ENCODE data around the gene ZFPM1. TPM values are rescaled to one million over a fixed set of nuclear protein-coding genes. Genes with fewer than 3 reads are reported as not detected.

The ZFPM1 gene
- total RNA-seq, 2 donors from 2014 or later, result 18.1 to 21.5 TPM

- Mint-ChIP-seq H3K4me1 (no peaks in the 10 kb centered on the region), H3K36me3 (ENCODE audit: low read depth) (no peaks in the 10 kb centered on the region), H3K9me3 (no peaks in the 10 kb centered on the region), H3K4me3 (no peak overlapping the region), H3K27me3 (ENCODE audit: insufficient read depth) (peaks cover 15% of the 10 kb centered on the region), H3K27ac (no peak overlapping the region)
- peaks cover 12% of the 10 kb centered on the region for H3K27me3 ChIP-seq (ENCODE audit: control insufficient read depth, insufficient read depth, low read length, poor library complexity, severe bottlenecking)
- H3K36me3 ChIP-seq (ENCODE audit: control insufficient read depth, insufficient read depth, low read length), result no peaks in the 10 kb centered on the region
- H3K4me3 ChIP-seq (ENCODE audit: low read length), result no peak overlapping the region
- H3K9me3 ChIP-seq (ENCODE audit: control insufficient read depth, low read length), result no peaks in the 10 kb centered on the region
- no peak overlapping the region for H3K9ac ChIP-seq (ENCODE audit: extremely low read depth, low read length, poor library complexity, severe bottlenecking)
- H3K27ac ChIP-seq (ENCODE audit: low read depth, low read length), result no peak overlapping the region
- WGBS, 2 experiments (ENCODE audit: insufficient coverage in 1 of 2, insufficient read length in 1 of 2), result 90 to 93% methylated on average over 22 to 25 of the region's 25 CpGs
- TF ChIP-seq, protein P1, sequence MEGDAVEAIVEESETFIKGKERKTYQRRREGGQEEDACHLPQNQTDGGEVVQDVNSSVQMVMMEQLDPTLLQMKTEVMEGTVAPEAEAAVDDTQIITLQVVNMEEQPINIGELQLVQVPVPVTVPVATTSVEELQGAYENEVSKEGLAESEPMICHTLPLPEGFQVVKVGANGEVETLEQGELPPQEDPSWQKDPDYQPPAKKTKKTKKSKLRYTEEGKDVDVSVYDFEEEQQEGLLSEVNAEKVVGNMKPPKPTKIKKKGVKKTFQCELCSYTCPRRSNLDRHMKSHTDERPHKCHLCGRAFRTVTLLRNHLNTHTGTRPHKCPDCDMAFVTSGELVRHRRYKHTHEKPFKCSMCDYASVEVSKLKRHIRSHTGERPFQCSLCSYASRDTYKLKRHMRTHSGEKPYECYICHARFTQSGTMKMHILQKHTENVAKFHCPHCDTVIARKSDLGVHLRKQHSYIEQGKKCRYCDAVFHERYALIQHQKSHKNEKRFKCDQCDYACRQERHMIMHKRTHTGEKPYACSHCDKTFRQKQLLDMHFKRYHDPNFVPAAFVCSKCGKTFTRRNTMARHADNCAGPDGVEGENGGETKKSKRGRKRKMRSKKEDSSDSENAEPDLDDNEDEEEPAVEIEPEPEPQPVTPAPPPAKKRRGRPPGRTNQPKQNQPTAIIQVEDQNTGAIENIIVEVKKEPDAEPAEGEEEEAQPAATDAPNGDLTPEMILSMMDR (conservative IDR thresholded peaks at IDR 0.05), result no peak
- peaks cover 3% of the 10 kb centered on the region for H3K4me1 ChIP-seq (ENCODE audit: control insufficient read depth, insufficient read depth, low read length)
- no peak for DNase-seq
Observed at GRCh38 chr16:88445583-88445960, 7.5 kb upstream of the ZFPM1 start.

DNA sequence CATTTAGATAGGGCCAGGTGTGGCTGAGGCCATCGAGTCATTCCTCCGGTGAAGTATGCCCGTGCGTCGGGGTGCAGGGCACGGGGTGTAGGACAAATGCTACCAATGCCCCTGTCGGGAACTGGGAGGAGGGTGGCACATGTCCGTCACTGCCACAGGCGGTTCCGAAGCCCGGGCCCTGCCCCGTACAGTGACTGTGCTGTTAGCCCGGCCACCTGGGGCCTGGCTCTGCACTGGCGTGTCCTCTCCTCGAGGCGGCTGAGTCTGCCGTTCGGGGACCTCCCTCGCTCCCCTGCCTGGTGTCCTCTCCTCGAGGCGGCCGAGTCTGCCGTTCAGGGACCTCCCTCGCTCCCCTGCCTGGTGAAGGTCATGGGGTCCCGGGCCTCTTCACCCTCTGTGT is 7.0 kb upstream of the ZFPM1 start:
- peaks cover 17% of the 10 kb centered on the region for H3K27me3 ChIP-seq (ENCODE audit: control insufficient read depth, insufficient read depth, low read length, poor library complexity, severe bottlenecking)
- TF ChIP-seq, protein P1 (conservative IDR thresholded peaks at IDR 0.05), result no peak
- Mint-ChIP-seq H3K36me3 (ENCODE audit: low read depth) (no peaks in the 10 kb centered on the region), H3K4me3 (no peak overlapping the region), H3K4me1 (no peaks in the 10 kb centered on the region), H3K9me3 (no peaks in the 10 kb centered on the region), H3K27ac (no peak overlapping the region), H3K27me3 (ENCODE audit: insufficient read depth) (peaks cover 20% of the 10 kb centered on the region)
- H3K9me3 ChIP-seq (ENCODE audit: control insufficient read depth, low read length), result no peaks in the 10 kb centered on the region
- H3K27ac ChIP-seq (ENCODE audit: low read depth, low read length), result no peak overlapping the region
- no peak overlapping the region for H3K4me3 ChIP-seq (ENCODE audit: low read length)
- H3K4me1 ChIP-seq (ENCODE audit: control insufficient read depth, insufficient read depth, low read length), result peaks cover 3% of the 10 kb centered on the region
- 94% methylated on average over 18 to 25 of the region's 25 CpGs for WGBS, 2 experiments (ENCODE audit: insufficient coverage in 1 of 2, insufficient read length in 1 of 2)
- no peaks in the 10 kb centered on the region for H3K36me3 ChIP-seq (ENCODE audit: control insufficient read depth, insufficient read depth, low read length)
- no peak for DNase-seq
- H3K9ac ChIP-seq (ENCODE audit: extremely low read depth, low read length, poor library complexity, severe bottlenecking), result no peak overlapping the region

DNA sequence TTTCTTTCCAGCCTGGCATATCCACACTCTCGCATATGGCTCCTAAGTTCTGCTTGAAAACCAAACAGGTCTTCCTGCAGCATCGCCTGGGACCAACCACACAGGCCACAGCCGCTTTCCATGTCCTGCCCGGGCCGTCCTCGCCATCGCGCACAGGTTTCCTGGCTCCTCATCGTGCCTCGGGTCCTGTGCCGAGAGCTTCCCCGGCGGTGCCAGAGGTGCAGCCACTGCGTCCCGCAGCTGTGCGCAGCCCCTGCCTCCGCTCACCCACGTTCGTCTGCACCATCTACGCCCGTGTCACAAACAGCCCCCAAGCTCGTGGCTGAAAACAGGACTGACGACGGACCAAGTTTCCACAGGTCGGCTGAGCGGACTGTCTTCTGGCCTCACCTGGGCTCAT is 6.3 kb upstream of the ZFPM1 start:
- peaks cover 25% of the 10 kb centered on the region for H3K27me3 Mint-ChIP-seq (ENCODE audit: insufficient read depth)
- H3K27me3 ChIP-seq (ENCODE audit: control insufficient read depth, insufficient read depth, low read length, poor library complexity, severe bottlenecking), result peaks cover 22% of the 10 kb centered on the region
- H3K4me1 Mint-ChIP-seq, result no peaks in the 10 kb centered on the region
- TF ChIP-seq, protein P1 (conservative IDR thresholded peaks at IDR 0.05), result no peak
- H3K9ac ChIP-seq (ENCODE audit: extremely low read depth, low read length, poor library complexity, severe bottlenecking), result no peak overlapping the region
- H3K4me1 ChIP-seq (ENCODE audit: control insufficient read depth, insufficient read depth, low read length), result peaks cover 3% of the 10 kb centered on the region
- no peak overlapping the region for H3K4me3 Mint-ChIP-seq
- no peaks in the 10 kb centered on the region for H3K36me3 ChIP-seq (ENCODE audit: control insufficient read depth, insufficient read depth, low read length)
- no peak overlapping the region for H3K4me3 ChIP-seq (ENCODE audit: low read length)
- H3K9me3 ChIP-seq (ENCODE audit: control insufficient read depth, low read length), result no peaks in the 10 kb centered on the region
- 94 to 96% methylated on average over 26 of the region's 26 CpGs for WGBS, 2 experiments (ENCODE audit: insufficient coverage in 1 of 2, insufficient read length in 1 of 2)
- DNase-seq, result no peak
- H3K36me3 Mint-ChIP-seq (ENCODE audit: low read depth), result no peaks in the 10 kb centered on the region
- no peak overlapping the region for H3K27ac ChIP-seq (ENCODE audit: low read depth, low read length)
- H3K9me3 Mint-ChIP-seq, result no peaks in the 10 kb centered on the region
- H3K27ac Mint-ChIP-seq, result no peak overlapping the region
